KMS-11 (cell line): Measurements from ENCODE around the gene ASIC2.

Source experiments
- H2AFZ ChIP-seq: fragments of 200-600 bp; sonication (generic); 2 replicates; pipeline ENCODE4 v1.6.1; 2016; ENCODE audit warnings: antibody characterized with exemption, mixed run types, low read depth
- H3K27ac ChIP-seq: fragments of 200-600 bp; sonication (generic); 2 replicates; pipeline ENCODE4 v1.6.1; 2016; ENCODE audit warnings: mild to moderate bottlenecking, mixed run types
- H3K27me3 ChIP-seq: fragments of 200-600 bp; sonication (generic); 2 replicates; pipeline ENCODE4 v1.6.1; 2017; ENCODE audit warnings: mild to moderate bottlenecking, low read depth, mixed run types, moderate library complexity; ENCODE audit not compliant: insufficient read depth
- H3K36me3 ChIP-seq: fragments of 200-600 bp; sonication (generic); 2 replicates; pipeline ENCODE4 v1.6.1; 2017; ENCODE audit warnings: mild to moderate bottlenecking, mixed run types; ENCODE audit not compliant: insufficient read depth
- H3K4me1 ChIP-seq: fragments of 200-600 bp; sonication (generic); 2 replicates; pipeline ENCODE4 v1.6.1; 2016; ENCODE audit warnings: mild to moderate bottlenecking, low read depth, mixed run types; ENCODE audit not compliant: poor library complexity, severe bottlenecking
- H3K4me2 ChIP-seq: fragments of 200-600 bp; sonication (generic); 2 replicates; pipeline ENCODE4 v1.7.0; 2016; ENCODE audit warnings: mild to moderate bottlenecking, mixed run types
- H3K4me3 ChIP-seq: fragments of 200-600 bp; sonication (generic); IDR thresholded peaks from 2 replicates; pipeline ENCODE4 v1.6.1; 2017; ENCODE audit warnings: low read depth, low read length, mixed read lengths; ENCODE audit not compliant: insufficient read depth
- H3K79me2 ChIP-seq: fragments of 200-600 bp; sonication (generic); 2 replicates; pipeline ENCODE4 v1.6.1; 2016; ENCODE audit warnings: low read depth, mixed run types; ENCODE audit not compliant: insufficient read depth
- H3K9ac ChIP-seq: fragments of 200-600 bp; sonication (generic); 2 replicates; pipeline ENCODE4 v1.6.1; 2016; ENCODE audit warnings: mild to moderate bottlenecking, mixed run types
- H4K20me1 ChIP-seq: fragments of 200-600 bp; sonication (generic); 2 replicates; pipeline ENCODE4 v1.6.1; 2016; ENCODE audit warnings: mild to moderate bottlenecking, mixed run types; ENCODE audit not compliant: insufficient read depth
- CTCF ChIP-seq: fragments of 200-600 bp; sonication (generic); conservative IDR thresholded peaks from 2 replicates; pipeline ENCODE4 v1.6.1; 2017; ENCODE audit warnings: low read depth, mild to moderate bottlenecking, antibody characterized with exemption, low read length, moderate library complexity, mixed read lengths

Gene ASIC2

GRCh38 chr17:33138627-33139026 is 154.5 kb downstream of the ASIC2 start:
- Histone ChIP-seq H3K4me1 (no peaks in the 10 kb centered on the region), H3K27ac (no peak overlapping the region), H3K27me3 (no peaks in the 10 kb centered on the region), H4K20me1 (no peaks in the 10 kb centered on the region), H3K4me3 (no peak overlapping the region), H3K4me2 (no peak overlapping the region), H3K79me2 (no peaks in the 10 kb centered on the region), H3K9ac (no peak overlapping the region), H2AFZ (no peak overlapping the region), H3K36me3 (no peaks in the 10 kb centered on the region)
- no peak for TF ChIP-seq CTCF

- no peak overlapping the region for H3K4me2 ChIP-seq
- TF ChIP-seq CTCF = no peak
- H3K4me3 ChIP-seq = no peak overlapping the region
- no peaks in the 10 kb centered on the region for H3K79me2 ChIP-seq
- H3K27ac ChIP-seq = no peak overlapping the region
- no peaks in the 10 kb centered on the region for H3K36me3 ChIP-seq
- H3K27me3 ChIP-seq = no peaks in the 10 kb centered on the region
- H2AFZ ChIP-seq = no peak overlapping the region
- H3K9ac ChIP-seq = no peak overlapping the region
- H3K4me1 ChIP-seq = no peaks in the 10 kb centered on the region
- H4K20me1 ChIP-seq = no peaks in the 10 kb centered on the region
These were observed 155.7 kb downstream of the ASIC2 start for GRCh38 chr17:33137426-33137825.

GRCh38 chr17:33135691-33136090 is 157.4 kb downstream of the ASIC2 start:
- H3K27ac ChIP-seq = no peak overlapping the region
- no peaks in the 10 kb centered on the region for H3K27me3 ChIP-seq
- H3K9ac ChIP-seq = no peak overlapping the region
- H3K4me3 ChIP-seq = no peak overlapping the region
- no peaks in the 10 kb centered on the region for H3K79me2 ChIP-seq
- no peaks in the 10 kb centered on the region for H3K36me3 ChIP-seq
- TF ChIP-seq CTCF = no peak
- no peak overlapping the region for H3K4me2 ChIP-seq
- no peak overlapping the region for H2AFZ ChIP-seq
- no peaks in the 10 kb centered on the region for H4K20me1 ChIP-seq
- H3K4me1 ChIP-seq = no peaks in the 10 kb centered on the region

GRCh38 chr17:33131620-33132019 is 161.5 kb downstream of the ASIC2 start:
- no peaks in the 10 kb centered on the region for H3K4me1 ChIP-seq
- H4K20me1 ChIP-seq = no peaks in the 10 kb centered on the region
- no peak overlapping the region for H3K27ac ChIP-seq
- no peaks in the 10 kb centered on the region for H3K27me3 ChIP-seq
- H3K36me3 ChIP-seq = no peaks in the 10 kb centered on the region
- H3K79me2 ChIP-seq = no peaks in the 10 kb centered on the region
- no peak overlapping the region for H3K4me2 ChIP-seq
- no peak overlapping the region for H2AFZ ChIP-seq
- H3K4me3 ChIP-seq = no peak overlapping the region
- no peak overlapping the region for H3K9ac ChIP-seq
- no peak for TF ChIP-seq CTCF

- H3K36me3 ChIP-seq = no peaks in the 10 kb centered on the region
- TF ChIP-seq CTCF = no peak
- H3K4me2 ChIP-seq = no peak overlapping the region
- no peak overlapping the region for H3K9ac ChIP-seq
- H2AFZ ChIP-seq = no peak overlapping the region
- no peak overlapping the region for H3K4me3 ChIP-seq
- no peak overlapping the region for H3K27ac ChIP-seq
- H3K79me2 ChIP-seq = no peaks in the 10 kb centered on the region
- no peaks in the 10 kb centered on the region for H3K27me3 ChIP-seq
- H3K4me1 ChIP-seq = no peaks in the 10 kb centered on the region
- no peaks in the 10 kb centered on the region for H4K20me1 ChIP-seq
These were observed 165.4 kb downstream of the ASIC2 start for GRCh38 chr17:33127706-33128105.
